ENCODE data around the gene MAP7.

MAP7 gene

GRCh38 chr6:136361787-136362186 is 188.4 kb downstream of the MAP7 start:
- TF ChIP-seq CTCF (IDR thresholded peaks at IDR 0.05; ENCODE audit: insufficient read depth, low read depth, low read length, missing control alignments) = no peak
- no peak for DNase-seq (ENCODE audit: low read depth)
- no peak overlapping the region for H3K4me3 ChIP-seq (ENCODE audit: low read length)

- DNase-seq (ENCODE audit: low read depth) = no peak
- no peak overlapping the region for H3K4me3 ChIP-seq (ENCODE audit: low read length)
These were observed 189.4 kb downstream of the MAP7 start for GRCh38 chr6:136360783-136361182.

GRCh38 chr6:136359851-136360250 is 190.4 kb downstream of the MAP7 start:
- TF ChIP-seq CTCF (IDR thresholded peaks at IDR 0.05; ENCODE audit: insufficient read depth, low read depth, low read length, missing control alignments) = no peak
- no peak for DNase-seq (ENCODE audit: low read depth)
- H3K4me3 ChIP-seq (ENCODE audit: low read length) = no peak overlapping the region

More at GRCh38 chr6:136360783-136361182, 189.4 kb downstream of the MAP7 start:
- TF ChIP-seq CTCF (IDR thresholded peaks at IDR 0.05; ENCODE audit: insufficient read depth, low read depth, low read length, missing control alignments) = no peak

- no peak for TF ChIP-seq CTCF (IDR thresholded peaks at IDR 0.05; ENCODE audit: insufficient read depth, low read depth, low read length, missing control alignments)
- no peak for DNase-seq (ENCODE audit: low read depth)
- H3K4me3 ChIP-seq (ENCODE audit: low read length) = no peak overlapping the region
These were observed 198.6 kb downstream of the MAP7 start for GRCh38 chr6:136351518-136352110.

- DNase-seq (ENCODE audit: low read depth) = no peak
- H3K4me3 ChIP-seq (ENCODE audit: low read length) = no peak overlapping the region
- TF ChIP-seq CTCF (IDR thresholded peaks at IDR 0.05; ENCODE audit: insufficient read depth, low read depth, low read length, missing control alignments) = no peak
These were observed 199.3 kb downstream of the MAP7 start for GRCh38 chr6:136350914-136351313.

- DNase-seq (ENCODE audit: low read depth) = peak; percentile 82
- TF ChIP-seq CTCF (IDR thresholded peaks at IDR 0.05; ENCODE audit: insufficient read depth, low read depth, low read length, missing control alignments) = no peak
- H3K4me3 ChIP-seq (ENCODE audit: low read length) = no peak overlapping the region
These were observed 202.4 kb downstream of the MAP7 start for GRCh38 chr6:136347847-136348246.

GRCh38 chr6:136345145-136345544 is 205.1 kb downstream of the MAP7 start:
- no peak overlapping the region for H3K4me3 ChIP-seq (ENCODE audit: low read length)
- DNase-seq (ENCODE audit: low read depth) = no peak
- no peak for TF ChIP-seq CTCF (IDR thresholded peaks at IDR 0.05; ENCODE audit: insufficient read depth, low read depth, low read length, missing control alignments)

Data from epithelial cell of esophagus (primary cell).